HepG2 (cell line): Measurements from ENCODE around the gene DDX49. TPM values are rescaled to one million over a fixed set of nuclear protein-coding genes. Genes with fewer than 3 reads are reported as not detected.

Experiments
- FOXO1 ChIP-seq: sonication (generic); formaldehyde crosslinking; IDR thresholded peaks from 2 replicates; pipeline ENCODE4 v1.4.0; 2020; ENCODE audit warnings: missing genetic modification reagents
- HNF1B ChIP-seq: sonication (generic); formaldehyde crosslinking; IDR thresholded peaks from 2 replicates; pipeline ENCODE4 v1.5.1; 2020; ENCODE audit warnings: mild to moderate bottlenecking, moderate library complexity, missing genetic modification reagents
- HNF4G ChIP-seq, 2 experiments: sonication (generic) in 1 of 2; formaldehyde crosslinking in 1 of 2; IDR thresholded peaks; 2 replicates each; pipeline versions ENCODE4 v1.4.0 to v1.6.1; 2011 to 2020; ENCODE audit warnings: borderline replicate concordance in 2 of 2, low read depth in 2 of 2, mild to moderate bottlenecking in 2 of 2, low read length in 1 of 2, missing genetic modification reagents in 1 of 2, moderate library complexity in 1 of 2
- HNRNPL ChIP-seq: fragments of 200-400 bp; formaldehyde crosslinking; IDR thresholded peaks from 2 replicates; pipeline ENCODE4 v1.6.1; 2017; ENCODE audit warnings: mild to moderate bottlenecking, low read depth, low read length
- MTA1 ChIP-seq: sonication (generic); formaldehyde crosslinking; IDR thresholded peaks from 2 replicates; pipeline ENCODE4 v1.4.0; 2020; ENCODE audit warnings: missing genetic modification reagents, mild to moderate bottlenecking, borderline replicate concordance
- NFIC ChIP-seq: IDR thresholded peaks from 2 replicates; pipeline ENCODE4 v1.6.1; 2012; ENCODE audit warnings: mild to moderate bottlenecking, low read length, inconsistent platforms
- NR2C2 ChIP-seq: sonication (generic); formaldehyde crosslinking; IDR thresholded peaks from 2 replicates; pipeline ENCODE4 v1.4.0; 2020; ENCODE audit warnings: missing genetic modification reagents, mild to moderate bottlenecking, moderate library complexity, borderline replicate concordance
- NR2F6 ChIP-seq, 2 experiments: IDR thresholded peaks; 2 replicates each; pipeline ENCODE4 v1.6.1; 2016; ENCODE audit warnings: antibody characterized with exemption in 1 of 2, mild to moderate bottlenecking in 1 of 2
- TFDP1 ChIP-seq: IDR thresholded peaks from 2 replicates; pipeline ENCODE4 v1.6.1; 2016; ENCODE audit warnings: missing compliant biosample characterization, missing genetic modification reagents, borderline replicate concordance
- ZNF230 ChIP-seq: sonication (generic); formaldehyde crosslinking; IDR thresholded peaks from 2 replicates; pipeline ENCODE4 v1.4.0; 2020; ENCODE audit warnings: mild to moderate bottlenecking, missing genetic modification reagents
- ZNF335 ChIP-seq: sonication (generic); formaldehyde crosslinking; IDR thresholded peaks from 2 replicates; pipeline ENCODE4 v1.4.0; 2020; ENCODE audit warnings: missing genetic modification reagents
- ZNF557 ChIP-seq: sonication (generic); formaldehyde crosslinking; IDR thresholded peaks from 2 replicates; pipeline ENCODE4 v1.4.0; 2020; ENCODE audit warnings: missing genetic modification reagents
- ZNF672 ChIP-seq: sonication (generic); formaldehyde crosslinking; IDR thresholded peaks from 2 replicates; pipeline ENCODE4 v1.8.1; 2022; ENCODE audit warnings: missing genetic modification reagents
- ZNF766 ChIP-seq: sonication (generic); formaldehyde crosslinking; IDR thresholded peaks from 2 replicates; pipeline ENCODE4 v1.5.0; 2020; ENCODE audit warnings: missing genetic modification reagents, borderline replicate concordance
- ZSCAN30 ChIP-seq: sonication (generic); formaldehyde crosslinking; IDR thresholded peaks from 2 replicates; pipeline ENCODE4 v1.5.0; 2020; ENCODE audit warnings: mild to moderate bottlenecking, missing genetic modification reagents
- polyA plus RNA-seq, 8 experiments: library from polyadenylated mRNA; depleted of rRNA in 3 of 8; stranded (reverse) in 7 of 8; unstranded in 1 of 8; fragments of >200 nt; fragmentation: Illumina TruSeq in 4 of 8; extraction: Trizol in 4 of 8; gene quantifications; 2 replicates each; pipeline versions ENCODE4 v1.2.1 to v1.2.3, GENCODE V29; 2011 to 2016; ENCODE audit warnings: low read depth in 4 of 8, missing spikeins in 1 of 8, mixed read lengths in 1 of 8; ENCODE audit not compliant: insufficient read depth in 1 of 8
- total RNA-seq, 5 experiments: library from RNA; depleted of rRNA; stranded (reverse); fragments of >200 nt; fragmentation: Illumina TruSeq; extraction: Trizol; gene quantifications; 2 replicates each; pipeline ENCODE4 v1.2.3, GENCODE V29; 2016; ENCODE audit warnings: low read depth in 1 of 5
- TF ChIP-seq, protein P1 (sequence below): sonication (generic); formaldehyde crosslinking; IDR thresholded peaks from 2 replicates; pipeline ENCODE4 v1.4.0; 2020; ENCODE audit warnings: missing genetic modification reagents
- TF ChIP-seq, protein P2 (sequence below): sonication (generic); formaldehyde crosslinking; IDR thresholded peaks from 2 replicates; pipeline ENCODE4 v1.5.0; 2020; ENCODE audit warnings: mild to moderate bottlenecking, missing genetic modification reagents

Gene DDX49
- total and polyA plus RNA-seq, 2 of the 13 experiments (the other 11 are each of a cell fraction or from before 2014, with no cell fraction given): 27.0 to 46.2 TPM

- TF ChIP-seq, protein P1, sequence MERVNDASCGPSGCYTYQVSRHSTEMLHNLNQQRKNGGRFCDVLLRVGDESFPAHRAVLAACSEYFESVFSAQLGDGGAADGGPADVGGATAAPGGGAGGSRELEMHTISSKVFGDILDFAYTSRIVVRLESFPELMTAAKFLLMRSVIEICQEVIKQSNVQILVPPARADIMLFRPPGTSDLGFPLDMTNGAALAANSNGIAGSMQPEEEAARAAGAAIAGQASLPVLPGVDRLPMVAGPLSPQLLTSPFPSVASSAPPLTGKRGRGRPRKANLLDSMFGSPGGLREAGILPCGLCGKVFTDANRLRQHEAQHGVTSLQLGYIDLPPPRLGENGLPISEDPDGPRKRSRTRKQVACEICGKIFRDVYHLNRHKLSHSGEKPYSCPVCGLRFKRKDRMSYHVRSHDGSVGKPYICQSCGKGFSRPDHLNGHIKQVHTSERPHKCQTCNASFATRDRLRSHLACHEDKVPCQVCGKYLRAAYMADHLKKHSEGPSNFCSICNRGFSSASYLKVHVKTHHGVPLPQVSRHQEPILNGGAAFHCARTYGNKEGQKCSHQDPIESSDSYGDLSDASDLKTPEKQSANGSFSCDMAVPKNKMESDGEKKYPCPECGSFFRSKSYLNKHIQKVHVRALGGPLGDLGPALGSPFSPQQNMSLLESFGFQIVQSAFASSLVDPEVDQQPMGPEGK (CRISPR knock-in tag): peak; percentile 6
- peak; percentile 72 for TF ChIP-seq NR2F6 (IDR thresholded peaks at IDR 0.05)
- TF ChIP-seq NR2F6 (CRISPR knock-in tag; IDR thresholded peaks at IDR 0.05): peak; percentile 66
- TF ChIP-seq TFDP1 (CRISPR knock-in tag): no peak
- TF ChIP-seq ZSCAN30 (CRISPR knock-in tag): no peak
- TF ChIP-seq NR2C2: peak; percentile 83
- TF ChIP-seq ZNF230 (CRISPR knock-in tag): no peak
- TF ChIP-seq MTA1: 0 out of 2 replicates have a peak, but pooled peaks have one; percentile 28
- no peak for TF ChIP-seq ZNF557
- TF ChIP-seq, protein P2, sequence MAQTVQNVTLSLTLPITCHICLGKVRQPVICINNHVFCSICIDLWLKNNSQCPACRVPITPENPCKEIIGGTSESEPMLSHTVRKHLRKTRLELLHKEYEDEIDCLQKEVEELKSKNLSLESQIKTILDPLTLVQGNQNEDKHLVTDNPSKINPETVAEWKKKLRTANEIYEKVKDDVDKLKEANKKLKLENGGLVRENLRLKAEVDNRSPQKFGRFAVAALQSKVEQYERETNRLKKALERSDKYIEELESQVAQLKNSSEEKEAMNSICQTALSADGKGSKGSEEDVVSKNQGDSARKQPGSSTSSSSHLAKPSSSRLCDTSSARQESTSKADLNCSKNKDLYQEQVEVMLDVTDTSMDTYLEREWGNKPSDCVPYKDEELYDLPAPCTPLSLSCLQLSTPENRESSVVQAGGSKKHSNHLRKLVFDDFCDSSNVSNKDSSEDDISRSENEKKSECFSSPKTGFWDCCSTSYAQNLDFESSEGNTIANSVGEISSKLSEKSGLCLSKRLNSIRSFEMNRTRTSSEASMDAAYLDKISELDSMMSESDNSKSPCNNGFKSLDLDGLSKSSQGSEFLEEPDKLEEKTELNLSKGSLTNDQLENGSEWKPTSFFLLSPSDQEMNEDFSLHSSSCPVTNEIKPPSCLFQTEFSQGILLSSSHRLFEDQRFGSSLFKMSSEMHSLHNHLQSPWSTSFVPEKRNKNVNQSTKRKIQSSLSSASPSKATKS (CRISPR knock-in tag): no peak
- TF ChIP-seq NFIC: no peak
- peak; percentile 96 for TF ChIP-seq HNRNPL
- TF ChIP-seq ZNF335 (CRISPR knock-in tag): no peak
- no peak for TF ChIP-seq HNF1B (CRISPR knock-in tag)
- no peak for TF ChIP-seq ZNF672 (CRISPR knock-in tag)
- peak; percentile 52; the same call in 1 of the 2 replicates for TF ChIP-seq HNF4G (IDR thresholded peaks at IDR 0.05; ENCODE audit: borderline replicate concordance, low read depth, low read length)
- no peak for TF ChIP-seq HNF4G (CRISPR knock-in tag; IDR thresholded peaks at IDR 0.05; ENCODE audit: borderline replicate concordance, low read depth)
- TF ChIP-seq ZNF766 (CRISPR knock-in tag): no peak
- no peak for TF ChIP-seq FOXO1 (CRISPR knock-in tag)
Observed at GRCh38 chr19:18898607-18899408, 20.7 kb upstream of the DDX49 start (continued).
